Activated CD4-positive, alpha-beta memory T cell treated with anti-CD3 and anti-CD28 coated beads for 36 hours (primary cell): ENCODE measurements around the gene GPR142. TPM values are rescaled to one million over a fixed set of nuclear protein-coding genes. Genes with fewer than 3 reads are reported as not detected.

Experiments used
- CTCF ChIA-PET: fragments of 350-600 bp; sonication (Branson Sonifier 250); formaldehyde crosslinking; loops from one replicate; lab custom pipeline; 2021; ENCODE audit warnings: antibody characterized with exemption, inconsistent platforms; lab: Charles Lee
- POLR2A ChIA-PET: fragments of 350-600 bp; sonication (Branson Sonifier 250); formaldehyde crosslinking; loops from one replicate; lab custom pipeline; 2021; ENCODE audit warnings: antibody characterized with exemption; lab: Charles Lee
- DNase-seq: peaks from one replicate; pipeline ENCODE4 v3.0.0-alpha.2; 2020
- H3K27ac Mint-ChIP-seq: one replicate; pipeline ENCODE4 v1.8.0; 2021; ENCODE audit warnings: mixed read lengths
- H3K27me3 Mint-ChIP-seq: one replicate; pipeline ENCODE4 v1.8.0; 2021; ENCODE audit warnings: mixed read lengths
- H3K36me3 Mint-ChIP-seq: one replicate; pipeline ENCODE4 v1.8.0; 2021; ENCODE audit warnings: mixed read lengths
- H3K4me1 Mint-ChIP-seq: one replicate; pipeline ENCODE4 v1.8.0; 2021; ENCODE audit warnings: low read depth, mixed read lengths
- H3K4me3 Mint-ChIP-seq: one replicate; pipeline ENCODE4 v1.8.0; 2021; ENCODE audit warnings: mild to moderate bottlenecking, mixed read lengths
- H3K9me3 Mint-ChIP-seq: one replicate; pipeline ENCODE4 v1.8.0; 2021; ENCODE audit warnings: mixed read lengths
- intact Hi-C: fragments of 100-400 bp; cut with micrococcal nuclease; formaldehyde crosslinking; loops from one replicate; pipeline ENCODE4 v1.15.1; 2023
- total RNA-seq, 2 experiments: library from RNA; stranded (reverse); gene quantifications; one replicate each; pipeline ENCODE4 v1.2.3, GENCODE V29; 2021

The GPR142 gene
- total RNA-seq, 2 experiments from 2014 or later = not detected

DNA sequence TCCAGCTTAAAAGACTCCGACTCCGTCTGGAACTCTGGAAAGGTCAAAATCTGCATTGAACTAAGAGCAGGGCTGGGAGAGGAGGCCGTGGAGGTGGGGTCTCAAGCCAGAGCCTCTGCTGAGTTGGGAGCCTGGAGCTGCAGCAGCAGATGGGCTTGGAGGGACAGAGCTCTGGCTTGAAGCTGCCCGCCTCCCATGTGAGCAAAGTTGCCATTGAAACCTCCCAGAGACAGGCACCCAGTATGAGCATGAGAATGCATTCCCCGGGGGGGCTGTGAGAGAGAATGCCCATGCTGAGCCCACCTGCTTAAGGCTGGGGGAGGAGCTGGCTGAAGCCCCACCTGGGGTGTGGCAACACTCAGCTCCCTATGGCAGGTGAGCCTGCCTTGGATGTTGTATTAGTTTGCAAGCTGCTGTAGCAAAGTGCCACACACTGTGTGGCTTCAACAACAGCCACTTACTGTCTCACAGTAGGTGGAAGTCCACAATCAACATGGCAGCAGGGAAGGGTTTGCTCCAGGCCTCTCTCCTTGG lies 31.7 kb upstream of the GPR142 start:
- Mint-ChIP-seq H3K9me3 (no peaks in the 10 kb centered on the region), H3K27ac (no peak overlapping the region), H3K36me3 (no peaks in the 10 kb centered on the region), H3K4me3 (no peak overlapping the region), H3K4me1 (no peaks in the 10 kb centered on the region), H3K27me3 (peaks cover 1% of the 10 kb centered on the region)
- ChIA-PET CTCF (interaction anchor here (0.8 to 1.7 kb wide), 2 partner anchors 17 to 32 kb away, joined by 4 to 6 read pairs; partner anchors contain the start of gene GPR142), POLR2A (no interaction called here)
- intact Hi-C loops = no loop called here
- DNase-seq = no peak

DNA sequence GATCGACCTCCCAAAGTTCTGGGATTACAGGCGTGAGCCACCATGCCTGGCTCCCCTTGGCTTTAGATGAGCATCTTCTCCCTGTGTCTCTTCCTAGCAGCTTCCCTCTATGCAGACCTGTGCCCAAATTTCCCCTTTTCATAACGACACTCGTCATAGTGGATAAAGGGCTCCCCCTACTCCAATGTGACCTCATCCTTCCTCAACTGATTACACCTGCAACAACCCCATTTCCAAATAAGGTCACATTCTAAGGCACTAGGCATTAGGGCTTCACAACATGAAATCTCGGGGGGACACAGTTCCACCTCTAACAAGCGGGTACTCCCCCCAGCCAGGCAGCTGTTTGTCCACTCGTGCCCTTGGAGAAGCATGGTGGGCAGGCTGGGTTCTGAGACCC lies 31.0 kb upstream of the GPR142 start:
- H3K27me3 Mint-ChIP-seq = peaks cover 1% of the 10 kb centered on the region
- POLR2A ChIA-PET = no interaction called here
- intact Hi-C loops = no loop called here
- no peaks in the 10 kb centered on the region for H3K9me3 Mint-ChIP-seq
- CTCF ChIA-PET = interaction anchor here (0.8 to 1.7 kb wide), 2 partner anchors 17 to 31 kb away, joined by 4 to 6 read pairs; partner anchors contain the start of gene GPR142
- DNase-seq = no peak
- H3K27ac Mint-ChIP-seq = no peak overlapping the region
- no peaks in the 10 kb centered on the region for H3K36me3 Mint-ChIP-seq
- no peaks in the 10 kb centered on the region for H3K4me1 Mint-ChIP-seq
- H3K4me3 Mint-ChIP-seq = no peak overlapping the region

DNA sequence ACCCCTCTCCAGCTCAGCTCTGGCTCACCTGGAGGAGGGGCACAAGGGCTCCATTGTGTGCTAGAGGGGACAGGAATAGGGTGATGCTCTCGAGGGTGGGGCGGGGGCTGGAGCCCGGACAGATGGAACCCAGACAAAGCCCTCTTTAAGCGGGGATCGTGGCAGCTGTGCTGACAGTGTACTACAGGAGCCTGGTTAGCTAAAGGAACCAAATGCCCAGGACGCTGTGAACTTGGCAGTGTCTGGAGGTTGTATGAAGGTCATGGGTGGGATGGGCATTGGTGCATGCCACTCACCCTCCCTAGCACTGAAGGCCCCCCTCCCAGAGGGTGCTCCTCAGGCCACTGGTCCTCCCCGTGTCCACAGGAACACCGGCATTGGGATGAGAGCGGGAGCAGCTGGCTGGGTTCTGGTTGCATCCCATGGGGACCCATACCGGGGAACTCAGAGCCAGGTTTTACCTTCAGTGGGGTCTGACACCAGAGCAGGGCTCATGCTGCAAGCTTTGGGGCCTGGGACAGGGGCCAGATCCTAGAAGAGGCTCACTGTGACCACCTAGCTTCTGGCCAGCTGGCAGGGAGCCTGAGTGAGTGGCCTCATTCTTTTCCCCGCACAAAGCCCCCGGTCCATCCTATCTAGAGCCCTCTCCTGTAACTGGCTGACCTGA lies 29.3 kb upstream of the GPR142 start:
- Mint-ChIP-seq H3K36me3 (no peaks in the 10 kb centered on the region), H3K4me3 (no peak overlapping the region), H3K27me3 (peaks cover 1% of the 10 kb centered on the region), H3K27ac (no peak overlapping the region), H3K4me1 (no peaks in the 10 kb centered on the region), H3K9me3 (no peaks in the 10 kb centered on the region)
- CTCF ChIA-PET = interaction anchor here (0.5 to 1.3 kb wide), 2 partner anchors 41 to 352 kb away, joined by 3 to 4 read pairs; no protein-coding TSS in a partner anchor
- DNase-seq = no peak
- intact Hi-C loops = no loop called here
- POLR2A ChIA-PET = no interaction called here

DNA sequence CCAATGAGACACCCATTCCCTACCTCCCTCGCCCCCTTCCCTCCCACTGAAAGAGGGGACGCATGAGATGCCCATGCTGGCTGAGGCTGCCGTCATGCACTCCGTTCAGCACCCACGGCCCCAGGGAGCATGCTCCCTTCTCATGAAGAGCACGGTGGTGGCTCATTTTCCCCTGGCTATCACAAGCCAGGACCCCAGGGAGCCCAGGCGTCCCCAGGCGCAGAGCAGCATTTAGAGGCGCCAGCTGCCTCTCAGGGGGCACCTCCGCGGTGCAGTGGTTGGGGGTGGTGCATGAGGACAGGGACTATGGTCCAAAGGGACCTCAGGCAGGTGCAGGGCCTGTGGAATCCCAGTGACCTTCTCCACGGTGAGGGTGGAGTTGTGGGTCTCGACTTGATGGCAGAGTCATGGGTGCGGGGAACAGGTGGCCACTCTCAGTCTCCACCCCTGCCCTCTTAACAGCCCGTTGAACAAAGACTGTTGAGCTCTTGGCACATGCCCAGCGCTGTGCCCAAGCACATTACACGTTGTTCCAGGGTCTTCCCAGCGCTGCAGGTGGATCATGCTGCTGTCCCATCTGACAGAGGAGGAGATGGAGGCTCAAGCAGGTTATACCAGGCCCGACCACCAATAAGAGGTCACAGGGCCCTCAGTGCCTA lies 27.6 kb upstream of the GPR142 start:
- Mint-ChIP-seq H3K36me3 (no peaks in the 10 kb centered on the region), H3K4me1 (no peaks in the 10 kb centered on the region), H3K27me3 (peaks cover 1% of the 10 kb centered on the region), H3K4me3 (no peak overlapping the region), H3K27ac (no peak overlapping the region), H3K9me3 (no peaks in the 10 kb centered on the region)
- intact Hi-C loops = no loop called here
- no peak for DNase-seq
- ChIA-PET CTCF (no interaction called here), POLR2A (no interaction called here)

DNA sequence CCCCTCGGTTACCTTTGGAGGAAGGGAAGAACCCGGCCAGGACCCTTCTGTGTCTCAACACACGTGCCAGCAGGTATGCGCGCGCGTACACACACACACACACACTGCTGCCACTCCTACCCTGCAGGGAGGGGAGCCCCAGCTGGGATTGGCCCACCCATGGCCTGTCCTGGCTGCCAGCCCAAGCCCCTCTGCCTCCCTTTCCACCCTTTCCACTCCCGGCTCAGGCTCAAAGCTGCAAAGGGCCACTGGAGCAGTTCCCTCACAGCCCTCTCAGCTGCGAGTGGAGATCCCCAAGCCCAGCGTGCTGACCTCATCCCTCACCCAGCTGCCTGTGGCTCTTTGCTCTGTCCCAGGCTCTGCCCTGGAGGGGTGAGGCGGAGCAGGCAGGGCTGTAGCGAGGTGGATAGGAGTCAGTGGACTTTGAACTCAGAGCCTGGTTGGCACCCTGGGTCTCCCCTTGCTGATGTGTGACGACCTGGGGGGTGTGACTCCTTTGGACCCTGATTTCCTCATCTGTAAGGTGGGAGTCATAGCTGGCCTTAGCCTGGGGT lies 26.8 kb upstream of the GPR142 start:
- Mint-ChIP-seq H3K36me3 (no peaks in the 10 kb centered on the region), H3K4me1 (no peaks in the 10 kb centered on the region), H3K27me3 (peaks cover 1% of the 10 kb centered on the region), H3K27ac (no peak overlapping the region), H3K9me3 (no peaks in the 10 kb centered on the region), H3K4me3 (no peak overlapping the region)
- CTCF ChIA-PET = interaction anchor here (0.7 kb wide), 1 partner anchor 12 kb away, joined by 3 read pairs; no protein-coding TSS in a partner anchor
- no peak for DNase-seq
- POLR2A ChIA-PET = no interaction called here
- intact Hi-C loops = no loop called here

DNA sequence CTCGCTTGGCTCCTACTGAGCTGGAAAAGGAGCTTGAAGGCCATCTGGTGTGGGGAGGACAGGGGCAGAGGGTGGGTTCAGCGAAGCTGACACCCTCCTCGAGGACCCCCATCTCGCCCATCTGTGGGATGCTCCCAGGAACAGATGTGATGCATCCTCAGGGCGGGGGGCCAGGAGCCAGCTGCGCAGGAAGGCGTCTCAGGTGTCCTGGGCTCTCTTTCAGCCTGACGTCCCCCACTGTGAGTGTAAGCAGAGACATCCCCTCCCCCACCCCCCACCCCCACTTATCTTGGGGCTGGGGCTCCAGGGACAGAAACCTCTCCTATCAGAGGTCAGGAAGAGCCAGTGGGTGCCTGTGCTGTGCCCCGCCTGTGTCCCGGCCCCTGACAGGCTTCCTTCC lies 25.1 kb upstream of the GPR142 start:
- Mint-ChIP-seq H3K9me3 (no peaks in the 10 kb centered on the region), H3K36me3 (no peaks in the 10 kb centered on the region), H3K27me3 (peaks cover 1% of the 10 kb centered on the region), H3K27ac (no peak overlapping the region), H3K4me1 (no peaks in the 10 kb centered on the region), H3K4me3 (no peak overlapping the region)
- POLR2A ChIA-PET = no interaction called here
- intact Hi-C loops = no loop called here
- no peak for DNase-seq
- CTCF ChIA-PET = no interaction called here

DNA sequence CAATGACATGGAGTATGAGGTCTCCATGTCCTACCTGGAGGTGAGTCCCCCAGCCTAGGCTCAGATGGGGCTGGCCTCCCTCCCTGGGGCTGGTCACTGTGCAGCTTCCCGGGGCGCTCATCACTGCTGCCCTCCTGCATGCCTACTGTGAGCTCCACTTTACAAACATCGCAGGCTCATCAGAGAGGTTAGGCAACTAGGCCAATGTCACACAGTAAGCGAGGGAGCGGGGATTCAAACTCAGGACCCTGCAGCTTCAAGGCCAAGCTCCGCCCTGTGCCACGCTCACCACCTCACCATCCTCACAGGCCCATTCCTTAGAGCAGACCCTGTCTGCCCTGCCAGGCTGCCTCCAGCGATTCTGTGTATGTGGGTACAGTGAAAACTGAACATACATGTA lies 24.2 kb upstream of the GPR142 start:
- intact Hi-C loops = no loop called here
- Mint-ChIP-seq H3K9me3 (no peaks in the 10 kb centered on the region), H3K27me3 (peaks cover 1% of the 10 kb centered on the region), H3K27ac (no peak overlapping the region), H3K36me3 (no peaks in the 10 kb centered on the region), H3K4me1 (no peaks in the 10 kb centered on the region), H3K4me3 (no peak overlapping the region)
- no peak for DNase-seq
- ChIA-PET CTCF (no interaction called here), POLR2A (no interaction called here)

DNA sequence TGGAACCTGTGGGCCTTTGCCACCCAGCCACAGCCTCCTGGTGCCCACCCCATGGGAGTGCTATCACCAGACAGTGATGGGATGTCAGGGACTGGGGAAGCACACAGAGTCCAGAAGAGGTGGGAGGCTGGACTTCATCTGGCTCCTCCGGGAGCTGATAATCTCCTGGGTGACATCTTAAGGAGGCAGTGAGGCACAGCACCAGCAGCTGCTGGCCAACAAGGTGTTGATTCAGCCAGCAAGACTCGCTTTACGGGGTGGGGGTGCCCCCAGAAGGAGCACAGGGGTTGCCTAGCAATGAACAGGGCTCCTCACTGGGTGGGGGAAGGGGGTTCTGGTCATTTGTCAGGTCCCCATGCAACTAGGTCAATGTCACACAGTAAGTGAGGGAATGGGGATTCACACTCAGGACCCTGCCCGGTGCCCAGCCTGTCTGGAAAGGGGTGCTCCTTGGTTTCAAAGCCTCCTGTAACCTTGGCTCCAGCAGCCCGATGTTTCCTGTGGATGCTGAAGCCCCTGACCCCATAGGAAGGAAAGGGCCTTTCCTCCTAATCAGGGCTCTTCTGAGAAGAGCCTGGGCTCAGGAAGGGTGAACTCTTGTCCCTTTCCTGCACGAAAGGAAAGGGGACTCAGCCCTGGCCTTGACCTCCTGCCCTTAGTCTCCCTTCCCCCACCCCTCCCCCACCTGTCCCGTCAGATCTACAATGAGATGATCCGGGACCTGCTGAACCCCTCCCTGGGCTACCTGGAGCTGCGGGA lies 23.6 kb upstream of the GPR142 start:
- Mint-ChIP-seq H3K36me3 (no peaks in the 10 kb centered on the region), H3K9me3 (no peaks in the 10 kb centered on the region), H3K27me3 (peaks cover 1% of the 10 kb centered on the region), H3K4me3 (no peak overlapping the region), H3K4me1 (no peaks in the 10 kb centered on the region), H3K27ac (no peak overlapping the region)
- intact Hi-C loops = no loop called here
- POLR2A ChIA-PET = no interaction called here
- DNase-seq = no peak
- CTCF ChIA-PET = no interaction called here

DNA sequence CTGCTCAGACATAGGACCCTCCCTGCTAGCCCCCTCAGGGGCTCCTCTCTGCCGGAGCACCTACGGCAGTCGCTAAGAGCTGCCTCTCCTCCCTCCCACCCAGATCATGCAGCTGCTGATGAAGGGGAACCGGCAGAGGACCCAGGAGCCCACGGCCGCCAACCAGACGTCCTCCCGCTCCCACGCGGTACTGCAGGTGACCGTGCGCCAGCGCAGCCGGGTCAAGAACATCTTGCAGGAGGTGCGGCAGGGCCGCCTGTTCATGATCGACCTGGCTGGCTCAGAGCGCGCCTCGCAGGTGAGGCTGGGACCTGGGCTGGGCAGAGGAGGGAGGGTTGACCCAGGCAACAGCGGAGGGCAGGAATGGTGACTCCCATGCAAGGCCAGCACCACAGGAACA lies 22.6 kb upstream of the GPR142 start:
- H3K36me3 Mint-ChIP-seq = no peaks in the 10 kb centered on the region
- POLR2A ChIA-PET = no interaction called here
- no peak overlapping the region for H3K4me3 Mint-ChIP-seq
- no peaks in the 10 kb centered on the region for H3K9me3 Mint-ChIP-seq
- DNase-seq = no peak
- CTCF ChIA-PET = no interaction called here
- peaks cover 1% of the 10 kb centered on the region for H3K27me3 Mint-ChIP-seq
- H3K4me1 Mint-ChIP-seq = no peaks in the 10 kb centered on the region
- intact Hi-C loops = no loop called here
- no peak overlapping the region for H3K27ac Mint-ChIP-seq

DNA sequence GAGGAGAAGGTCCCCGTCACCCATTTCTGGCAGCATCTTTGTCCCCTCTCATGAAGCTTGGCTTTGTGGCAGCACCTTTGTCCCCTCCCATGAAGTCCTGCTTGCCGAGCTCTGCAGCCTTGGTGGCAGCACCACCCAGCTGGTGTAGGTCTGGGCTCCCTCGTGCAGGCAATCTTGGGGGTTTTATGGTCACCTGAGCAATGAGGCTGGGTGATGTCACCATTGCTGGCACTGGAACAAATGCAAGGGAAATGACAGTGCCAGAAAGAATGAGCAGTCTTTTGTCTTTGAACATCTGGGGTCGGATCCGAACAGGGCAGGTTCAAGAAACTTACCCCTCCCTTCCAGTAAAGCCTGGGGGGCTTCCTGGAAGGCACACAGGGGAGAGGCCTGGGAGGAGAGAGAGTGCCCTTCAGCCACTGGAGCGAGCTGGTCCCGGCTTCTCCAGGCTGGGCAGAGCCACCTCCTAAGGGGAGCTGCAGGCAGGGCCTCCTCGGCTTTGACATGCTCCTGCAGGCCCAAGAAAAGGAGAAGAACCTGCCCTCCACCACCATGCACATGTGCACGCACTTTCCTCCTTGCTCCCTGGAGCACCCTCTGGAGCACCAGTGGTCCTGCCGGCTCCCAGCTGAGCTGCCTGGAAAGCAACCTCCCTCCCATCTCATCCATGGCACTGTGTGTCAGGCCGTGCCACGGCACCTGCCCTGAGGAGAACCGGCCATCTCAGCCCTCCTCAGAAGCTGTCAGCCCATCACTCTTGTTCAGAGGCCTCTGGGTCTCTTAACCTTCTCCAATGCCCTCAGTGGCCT lies 21.7 kb upstream of the GPR142 start:
- CTCF ChIA-PET = interaction anchor here (1.7 to 1.9 kb wide), 2 partner anchors 16 to 44 kb away, joined by 4 to 8 read pairs; partner anchors contain the start of gene BTBD17
- POLR2A ChIA-PET = no interaction called here
- Mint-ChIP-seq H3K9me3 (no peaks in the 10 kb centered on the region), H3K27me3 (peaks cover 3% of the 10 kb centered on the region), H3K4me3 (no peak overlapping the region), H3K27ac (no peak overlapping the region), H3K4me1 (no peaks in the 10 kb centered on the region), H3K36me3 (no peaks in the 10 kb centered on the region)
- DNase-seq = no peak
- intact Hi-C loops = no loop called here

DNA sequence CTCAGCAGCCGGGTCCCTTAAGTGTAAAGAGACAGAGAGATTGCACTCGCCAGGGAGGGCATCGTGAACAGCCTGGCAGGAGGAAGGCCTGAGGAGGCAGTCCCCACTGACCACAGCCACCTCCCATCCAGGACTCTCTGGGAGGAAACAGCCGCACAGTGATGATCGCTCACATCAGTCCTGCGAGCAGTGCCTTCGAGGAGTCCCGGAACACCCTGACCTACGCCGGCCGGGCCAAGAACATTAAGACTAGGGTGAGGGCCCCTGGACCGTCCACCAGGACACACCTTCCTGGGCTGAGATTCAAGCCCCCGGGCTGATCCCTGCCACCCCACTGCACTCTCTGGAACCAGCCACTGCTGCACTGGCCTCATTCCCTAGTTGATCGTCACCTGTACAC lies 19.7 kb upstream of the GPR142 start:
- POLR2A ChIA-PET = no interaction called here
- CTCF ChIA-PET = interaction anchor here (0.8 to 1.1 kb wide), 2 partner anchors 21 to 32 kb away, joined by 4 read pairs; no protein-coding TSS in a partner anchor
- Mint-ChIP-seq H3K27me3 (peaks cover 13% of the 10 kb centered on the region), H3K27ac (no peak overlapping the region), H3K36me3 (no peaks in the 10 kb centered on the region), H3K4me1 (no peaks in the 10 kb centered on the region), H3K4me3 (no peak overlapping the region), H3K9me3 (no peaks in the 10 kb centered on the region)
- intact Hi-C loops = no loop called here
- DNase-seq = no peak
